H9 (cell line): ENCODE results near the gene CDC37. TPM values are rescaled to one million over a fixed set of nuclear protein-coding genes. Genes with fewer than 3 reads are reported as not detected.
A peak's percentile ranks its signal among the peaks of the same experiment; 100 is the strongest.

ENCODE experiments used
- DNase-seq: peaks from one replicate; pipeline ENCODE4 v3.0.0-alpha.2; 2017
- H2AFZ ChIP-seq: one replicate; pipeline ENCODE4 v1.6.1; 2013; ENCODE audit warnings: mild to moderate bottlenecking, low read length, control low read depth, moderate library complexity
- H2AK5ac ChIP-seq: 2 replicates; pipeline ENCODE4 v1.6.1; 2013; ENCODE audit warnings: low read length, control low read depth, mixed read lengths; ENCODE audit not compliant: insufficient read length
- H2BK120ac ChIP-seq: one replicate; pipeline ENCODE4 v1.6.1; 2013; ENCODE audit warnings: low read depth, mild to moderate bottlenecking, low read length, control low read depth, inconsistent platforms; ENCODE audit not compliant: poor library complexity, severe bottlenecking
- H2BK12ac ChIP-seq: 2 replicates; pipeline ENCODE4 v1.6.1; 2013; ENCODE audit warnings: low read length, control low read depth, mixed read lengths, low read depth; ENCODE audit not compliant: insufficient read length
- H2BK15ac ChIP-seq: 2 replicates; pipeline ENCODE4 v1.6.1; 2013; ENCODE audit warnings: low read depth, low read length, control low read depth
- H2BK20ac ChIP-seq: one replicate; pipeline ENCODE4 v1.6.1; 2013; ENCODE audit warnings: low read depth, mild to moderate bottlenecking, low read length, control low read depth, inconsistent platforms; ENCODE audit not compliant: poor library complexity, severe bottlenecking
- H2BK5ac ChIP-seq: 2 replicates; pipeline ENCODE4 v1.6.1; 2013; ENCODE audit warnings: low read length, control low read depth, mixed read lengths; ENCODE audit not compliant: insufficient read length
- H3K14ac ChIP-seq: 2 replicates; pipeline ENCODE4 v1.6.1; 2013; ENCODE audit warnings: low read length, control low read depth; ENCODE audit not compliant: insufficient read depth
- H3K18ac ChIP-seq: 2 replicates; pipeline ENCODE4 v1.6.1; 2013; ENCODE audit warnings: low read depth, mild to moderate bottlenecking, mixed read lengths, low read length, control low read depth; ENCODE audit not compliant: insufficient read length
- H3K23ac ChIP-seq: 2 replicates; pipeline ENCODE4 v1.6.1; 2013; ENCODE audit warnings: low read length, control low read depth, mixed read lengths, low read depth; ENCODE audit not compliant: insufficient read length
- H3K23me2 ChIP-seq: 2 replicates; pipeline ENCODE4 v1.6.1; 2013; ENCODE audit warnings: low read depth, mild to moderate bottlenecking, mixed read lengths, low read length, control low read depth; ENCODE audit not compliant: insufficient read length, poor library complexity, severe bottlenecking
- H3K27ac ChIP-seq: 2 replicates; pipeline ENCODE4 v1.5.1; 2013; ENCODE audit warnings: low read length, control low read depth, mixed read lengths, low read depth; ENCODE audit not compliant: insufficient read length
- H3K27me3 ChIP-seq: 2 replicates; pipeline ENCODE4 v1.6.1; 2013; ENCODE audit warnings: low read length, control low read depth, inconsistent platforms; ENCODE audit not compliant: insufficient read depth
- H3K4ac ChIP-seq: 2 replicates; pipeline ENCODE4 v1.6.1; 2013; ENCODE audit warnings: low read depth, mild to moderate bottlenecking, control low read depth, inconsistent platforms, low read length, moderate library complexity
- H3K4me1 ChIP-seq: 2 replicates; pipeline ENCODE4 v1.6.1; 2013; ENCODE audit warnings: low read length, control low read depth, inconsistent platforms; ENCODE audit not compliant: insufficient read depth
- H3K4me2 ChIP-seq: 2 replicates; pipeline ENCODE4 v1.6.1; 2013; ENCODE audit warnings: low read length, control low read depth, mixed read lengths; ENCODE audit not compliant: insufficient read length, insufficient read depth
- H3K56ac ChIP-seq: 2 replicates; pipeline ENCODE4 v1.6.1; 2013; ENCODE audit warnings: low read depth, mild to moderate bottlenecking, mixed read lengths, low read length, control low read depth; ENCODE audit not compliant: insufficient read length
- H3K79me1 ChIP-seq: 2 replicates; pipeline ENCODE4 v1.6.1; 2013; ENCODE audit warnings: low read depth, mild to moderate bottlenecking, moderate library complexity, low read length, control low read depth, inconsistent platforms; ENCODE audit not compliant: insufficient read depth, poor library complexity, severe bottlenecking
- H3K79me2 ChIP-seq: 2 replicates; pipeline ENCODE4 v1.6.1; 2013; ENCODE audit warnings: low read length, control low read depth, inconsistent platforms; ENCODE audit not compliant: insufficient read depth
- H3K9ac ChIP-seq: 2 replicates; pipeline ENCODE4 v1.6.1; 2013; ENCODE audit warnings: low read length, control low read depth, mixed read lengths; ENCODE audit not compliant: insufficient read length; ENCODE audit errors: extremely low read depth
- H3K9me3 ChIP-seq: one replicate; pipeline ENCODE4 v1.6.1; 2013; ENCODE audit warnings: low read depth, low read length, inconsistent platforms; ENCODE audit not compliant: control insufficient read depth
- H3T11ph ChIP-seq: one replicate; pipeline ENCODE4 v1.6.1; 2013; ENCODE audit warnings: mild to moderate bottlenecking, low read length, control low read depth, inconsistent platforms
- H4K20me1 ChIP-seq: one replicate; pipeline ENCODE4 v1.6.1; 2013; ENCODE audit not compliant: control insufficient read depth, insufficient read length, insufficient read depth
- H4K5ac ChIP-seq: 2 replicates; pipeline ENCODE4 v1.6.1; 2013; ENCODE audit warnings: low read depth, mild to moderate bottlenecking, mixed read lengths, low read length, control low read depth; ENCODE audit not compliant: insufficient read length
- H4K8ac ChIP-seq: replicated peaks from 2 replicates; pipeline ENCODE4 v1.6.1; 2013; ENCODE audit warnings: low read length, control low read depth, mixed read lengths, low read depth; ENCODE audit not compliant: insufficient read length
- H4K91ac ChIP-seq: 2 replicates; pipeline ENCODE4 v1.6.1; 2013; ENCODE audit warnings: low read depth, mild to moderate bottlenecking, moderate library complexity, mixed read lengths, low read length, control low read depth; ENCODE audit not compliant: insufficient read length
- H3K27ac Mint-ChIP-seq, 3 experiments: 2 replicates in 2 of 3; 3 replicates in 1 of 3; pipeline ENCODE4 v1.8.0; 2020 to 2021; ENCODE audit warnings: mixed read lengths in 3 of 3, mild to moderate bottlenecking in 1 of 3, moderate library complexity in 1 of 3
- H3K27me3 Mint-ChIP-seq: 2 replicates; pipeline ENCODE4 v1.8.0; 2021; ENCODE audit warnings: low read depth, mild to moderate bottlenecking, moderate library complexity, mixed read lengths
- H3K36me3 Mint-ChIP-seq, 3 experiments: 2 replicates in 2 of 3; 3 replicates in 1 of 3; pipeline ENCODE4 v1.8.0; 2020 to 2021; ENCODE audit warnings: low read depth in 3 of 3, mixed read lengths in 3 of 3; ENCODE audit not compliant: insufficient read depth in 1 of 3
- H3K4me1 Mint-ChIP-seq, 2 experiments: 2 replicates each; pipeline ENCODE4 v1.8.0; 2020; ENCODE audit warnings: mixed read lengths in 2 of 2
- H3K4me3 Mint-ChIP-seq, 2 experiments: 2 replicates in 1 of 2; 3 replicates in 1 of 2; pipeline ENCODE4 v1.8.0; 2020 to 2021; ENCODE audit warnings: mild to moderate bottlenecking in 2 of 2, mixed read lengths in 2 of 2, moderate library complexity in 1 of 2
- H3K9me3 Mint-ChIP-seq, 2 experiments: 2 replicates in 1 of 2; 3 replicates in 1 of 2; pipeline ENCODE4 v1.8.0; 2020; ENCODE audit warnings: mild to moderate bottlenecking in 2 of 2, mixed read lengths in 2 of 2, moderate library complexity in 1 of 2
- WGBS: extraction: QIAGEN DNeasy Blood & Tissue Kit; methylation state at CpG from one replicate; pipeline ENCODE4 v1.1.7; 2013; ENCODE audit warnings: missing lambda C conversion rate, low lambda C conversion rate, mixed read lengths; ENCODE audit not compliant: insufficient read length; ENCODE audit errors: extremely low coverage; 5-methylcytosine and 5-hydroxymethylcytosine counted together
- total RNA-seq: library from RNA; stranded (reverse); gene quantifications from 2 replicates; pipeline ENCODE4 v1.2.1, GENCODE V29; 2021
- TF ChIP-seq, protein P1 (sequence below): fragments of 200-600 bp; sonication (generic); conservative IDR thresholded peaks from 3 replicates; pipeline ENCODE4 v1.8.0; 2021; ENCODE audit warnings: antibody characterized with exemption, mild to moderate bottlenecking

Gene CDC37
- total RNA-seq, 1 experiment from 2014 or later = 155 TPM

DNA sequence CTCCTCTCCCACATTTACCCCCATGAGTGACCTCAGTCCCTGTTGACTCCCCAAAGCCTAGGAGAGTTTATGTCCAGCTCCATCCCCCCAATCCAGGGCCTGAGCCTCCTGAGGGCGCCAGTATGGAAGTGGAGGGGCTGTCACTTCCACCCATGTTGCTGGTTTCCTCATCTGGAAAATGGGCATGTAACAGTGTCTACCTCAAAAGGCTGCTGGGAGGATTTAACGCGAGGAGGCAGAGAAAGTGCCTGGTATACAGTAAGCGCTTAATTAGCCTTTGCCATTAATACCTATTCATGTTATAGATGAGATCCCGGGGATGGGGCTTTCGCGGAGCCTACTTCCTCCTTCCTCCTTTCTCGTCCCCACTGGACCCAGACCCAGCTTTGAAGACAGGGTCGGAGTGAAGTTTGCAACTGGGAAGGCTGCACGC is 23.4 kb downstream of the CDC37 start:
- Histone ChIP-seq H3T11ph (no peak overlapping the region), H2AFZ (no peak overlapping the region), H2BK5ac (no peak overlapping the region), H3K79me1 (no peaks in the 10 kb centered on the region), H3K27ac (no peak overlapping the region), H2BK12ac (no peak overlapping the region), H3K23ac (no peak overlapping the region), H3K9ac (peak overlapping the region; percentile 31), H3K4ac (no peak overlapping the region), H3K14ac (no peak overlapping the region), H3K4me2 (peak overlapping the region; percentile 87), H2BK20ac (no peak overlapping the region), H2AK5ac (no peak overlapping the region), H4K8ac (no peak overlapping the region), H4K91ac (no peak overlapping the region), H3K18ac (no peak overlapping the region), H3K23me2 (peaks cover 4% of the 10 kb centered on the region), H3K27me3 (no peaks in the 10 kb centered on the region), H4K20me1 (no peaks in the 10 kb centered on the region), H2BK15ac (no peak overlapping the region), H3K56ac (no peak overlapping the region), H3K9me3 (no peaks in the 10 kb centered on the region), H4K5ac (no peak overlapping the region), H3K79me2 (no peaks in the 10 kb centered on the region), H2BK120ac (no peak overlapping the region), H3K4me1 (no peaks in the 10 kb centered on the region)
- no peak for DNase-seq
- H3K36me3 Mint-ChIP-seq = peaks cover 7 to 16% (median 15%) of the 10 kb centered on the region in 3 experiments; a peak in 6 of 7 replicates
- no peaks in the 10 kb centered on the region for H3K27me3 Mint-ChIP-seq
- H3K9me3 Mint-ChIP-seq = no peaks in the 10 kb centered on the region; a peak in 1 of 5 replicates
- peak overlapping the region in 2 of 3 experiments; percentile 48 to 73; a peak in 2 of 7 replicates for H3K27ac Mint-ChIP-seq
- H3K4me1 Mint-ChIP-seq = peaks cover 11 to 12% of the 10 kb centered on the region in 2 experiments
- H3K4me3 Mint-ChIP-seq = peak overlapping the region; percentile 79 to 90
- TF ChIP-seq, protein P1, sequence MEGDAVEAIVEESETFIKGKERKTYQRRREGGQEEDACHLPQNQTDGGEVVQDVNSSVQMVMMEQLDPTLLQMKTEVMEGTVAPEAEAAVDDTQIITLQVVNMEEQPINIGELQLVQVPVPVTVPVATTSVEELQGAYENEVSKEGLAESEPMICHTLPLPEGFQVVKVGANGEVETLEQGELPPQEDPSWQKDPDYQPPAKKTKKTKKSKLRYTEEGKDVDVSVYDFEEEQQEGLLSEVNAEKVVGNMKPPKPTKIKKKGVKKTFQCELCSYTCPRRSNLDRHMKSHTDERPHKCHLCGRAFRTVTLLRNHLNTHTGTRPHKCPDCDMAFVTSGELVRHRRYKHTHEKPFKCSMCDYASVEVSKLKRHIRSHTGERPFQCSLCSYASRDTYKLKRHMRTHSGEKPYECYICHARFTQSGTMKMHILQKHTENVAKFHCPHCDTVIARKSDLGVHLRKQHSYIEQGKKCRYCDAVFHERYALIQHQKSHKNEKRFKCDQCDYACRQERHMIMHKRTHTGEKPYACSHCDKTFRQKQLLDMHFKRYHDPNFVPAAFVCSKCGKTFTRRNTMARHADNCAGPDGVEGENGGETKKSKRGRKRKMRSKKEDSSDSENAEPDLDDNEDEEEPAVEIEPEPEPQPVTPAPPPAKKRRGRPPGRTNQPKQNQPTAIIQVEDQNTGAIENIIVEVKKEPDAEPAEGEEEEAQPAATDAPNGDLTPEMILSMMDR = no peak
- no CpG with 5 or more reads among the region's 10 CpGs for WGBS
